HCT116 (cell line): Measurements from ENCODE around the gene ORMDL3. TPM values are rescaled to one million over a fixed set of nuclear protein-coding genes. Genes with fewer than 3 reads are reported as not detected.

Experiments
- ATAC-seq: fragments of 200-7000 bp; cut with Tn5 transposase; 2 replicates; pipeline ENCODE4 v1.9.1; 2020; ENCODE audit warnings: mild to moderate bottlenecking, moderate library complexity
- BruUV-seq: library from RNA; stranded (reverse); fragments of 400-500 nt; replicated peaks from 2 replicates; lab custom pipeline; 2021; lab: Mats Ljungman, UMichigan
- CTCF ChIA-PET: fragments of 300-600 bp; sonication (Branson Sonifier 250); formaldehyde crosslinking; loops from one replicate; lab custom pipeline; 2021; ENCODE audit warnings: antibody characterized with exemption; lab: Charles Lee
- POLR2A ChIA-PET: fragments of 300-600, 350-600 bp; sonication (Branson Sonifier 250); formaldehyde crosslinking; loops from one replicate; lab custom pipeline; 2021; ENCODE audit warnings: antibody characterized with exemption; lab: Charles Lee
- RAD21 ChIA-PET, 2 experiments: fragments of 300-600 bp; sonication (Branson Sonifier 250); formaldehyde crosslinking; loops; one replicate each; lab custom pipeline; 2023; ENCODE audit warnings: low total read pairs in 2 of 2; ENCODE audit not compliant: uncharacterized antibody in 2 of 2, unreplicated experiment in 2 of 2, low non-redundant PET in 1 of 2; lab: Charles Lee
- DNase-seq: peaks from one replicate; pipeline ENCODE4 v3.0.0-alpha.2; 2010; ENCODE audit warnings: low read depth, low spot score
- H2AFZ ChIP-seq: fragments of 200-600 bp; shearing (Covaris generic), sonication (generic); 2 replicates; pipeline ENCODE4 v1.6.1; 2017; ENCODE audit warnings: low read depth, mixed run types, mixed read lengths, antibody characterized with exemption, low read length; ENCODE audit not compliant: poor library complexity, severe bottlenecking
- H3K27ac ChIP-seq: 2 replicates; pipeline ENCODE4 v1.5.1; 2012; ENCODE audit warnings: low read depth, low read length
- H3K27me3 ChIP-seq: fragments of 200-600 bp; sonication (generic); 2 replicates; pipeline ENCODE4 v1.6.1; 2016; ENCODE audit warnings: mixed run types, low read length, mixed read lengths; ENCODE audit not compliant: insufficient read depth
- H3K36me3 ChIP-seq, 2 experiments: fragments of 200-500 bp in 1 of 2; fragments of 200-600 bp in 1 of 2; sonication (Bioruptor generic) in 1 of 2; sonication (generic) in 1 of 2; 2 replicates each; pipeline versions ENCODE4 v1.5.1 to v1.6.1; 2014 to 2016; ENCODE audit warnings: low read length in 2 of 2, inconsistent platforms in 1 of 2, mixed read lengths in 1 of 2, mixed run types in 1 of 2; ENCODE audit not compliant: insufficient read depth in 2 of 2, control insufficient read depth in 1 of 2
- H3K4me1 ChIP-seq, 2 experiments: fragments of 200-600 bp in 1 of 2; sonication (generic) in 1 of 2; 2 replicates each; pipeline versions ENCODE4 v1.5.1 to v1.6.1; 2012 to 2017; ENCODE audit warnings: low read length in 2 of 2, inconsistent platforms in 1 of 2, mild to moderate bottlenecking in 1 of 2, mixed read lengths in 1 of 2, mixed run types in 1 of 2, moderate library complexity in 1 of 2; ENCODE audit not compliant: insufficient read depth in 2 of 2, control insufficient read depth in 1 of 2
- H3K4me2 ChIP-seq: fragments of 200-600 bp; sonication (generic); 2 replicates; pipeline ENCODE4 v1.6.1; 2017; ENCODE audit warnings: mixed run types, low read length, mixed read lengths
- H3K4me3 ChIP-seq, 2 experiments: fragments of 200-600 bp in 1 of 2; sonication (generic) in 1 of 2; replicated peaks in 1 of 2; 2 replicates each; pipeline ENCODE4 v1.5.1; 2011 to 2016; ENCODE audit warnings: low read length in 2 of 2, control low read depth in 1 of 2, low read depth in 1 of 2, mild to moderate bottlenecking in 1 of 2, mixed read lengths in 1 of 2, mixed run types in 1 of 2
- H3K79me2 ChIP-seq: fragments of 200-600 bp; sonication (generic); 2 replicates; pipeline ENCODE4 v1.6.1; 2017; ENCODE audit warnings: mild to moderate bottlenecking, mixed run types, low read length, moderate library complexity, mixed read lengths; ENCODE audit not compliant: insufficient read depth
- H3K9ac ChIP-seq: fragments of 200-600 bp; sonication (generic); 2 replicates; pipeline ENCODE4 v1.6.1; 2016; ENCODE audit warnings: low read length, mixed read lengths
- H3K9me2 ChIP-seq: fragments of 200-600 bp; sonication (generic), shearing (Covaris generic); 2 replicates; pipeline ENCODE4 v1.6.1; 2017; ENCODE audit warnings: mixed run types, mild to moderate bottlenecking, moderate library complexity; ENCODE audit not compliant: insufficient read depth
- H3K9me3 ChIP-seq, 2 experiments: fragments of 200-500 bp in 1 of 2; fragments of 200-600 bp in 1 of 2; sonication (Bioruptor generic) in 1 of 2; sonication (generic) in 1 of 2; 2 replicates each; pipeline ENCODE4 v1.6.1; 2014 to 2017; ENCODE audit warnings: low read length in 2 of 2, mixed read lengths in 2 of 2, inconsistent platforms in 1 of 2, low read depth in 1 of 2, mild to moderate bottlenecking in 1 of 2, mixed run types in 1 of 2, moderate library complexity in 1 of 2; ENCODE audit not compliant: control insufficient read depth in 1 of 2, insufficient read depth in 1 of 2
- H4K20me1 ChIP-seq: fragments of 200-600 bp; sonication (generic), shearing (Covaris generic); 2 replicates; pipeline ENCODE4 v1.6.1; 2017; ENCODE audit warnings: mixed run types, mild to moderate bottlenecking, moderate library complexity; ENCODE audit not compliant: insufficient read depth
- CBX3 ChIP-seq: IDR thresholded peaks from 2 replicates; pipeline ENCODE4 v1.6.1; 2012; ENCODE audit warnings: low read depth
- CEBPB ChIP-seq: IDR thresholded peaks from 2 replicates; pipeline ENCODE4 v1.6.1; 2012; ENCODE audit warnings: low read depth
- CTCF ChIP-seq, 3 experiments: fragments of 200-600 bp in 1 of 3; sonication (generic) in 1 of 3; IDR thresholded peaks in 2 of 3; conservative IDR thresholded peaks in 1 of 3; 2 replicates each; pipeline ENCODE4 v1.5.1; 2012 to 2017; ENCODE audit warnings: low read depth in 2 of 3, low read length in 2 of 3, antibody characterized with exemption in 1 of 3, borderline replicate concordance in 1 of 3, control low read depth in 1 of 3, mild to moderate bottlenecking in 1 of 3, mixed read lengths in 1 of 3, mixed run types in 1 of 3, moderate library complexity in 1 of 3; ENCODE audit not compliant: insufficient read depth in 1 of 3
- EGR1 ChIP-seq: IDR thresholded peaks from 2 replicates; pipeline ENCODE4 v1.6.1; 2012; ENCODE audit warnings: low read depth
- EZH2phosphoT487 ChIP-seq: fragments of 200-600 bp; IDR thresholded peaks from 2 replicates; pipeline ENCODE4 v1.6.1; 2018; ENCODE audit warnings: antibody characterized with exemption, borderline replicate concordance
- JUND ChIP-seq: IDR thresholded peaks from 2 replicates; pipeline ENCODE4 v1.6.1; 2012
- POLR2A ChIP-seq: IDR thresholded peaks from 2 replicates; pipeline ENCODE4 v1.7.0; 2011; ENCODE audit warnings: borderline replicate concordance; ENCODE audit not compliant: insufficient read depth, insufficient read length; ENCODE audit errors: extremely low read depth
- POLR2AphosphoS5 ChIP-seq: IDR thresholded peaks from 2 replicates; pipeline ENCODE4 v1.6.1; 2011; ENCODE audit warnings: mild to moderate bottlenecking, low read depth, low read length, moderate library complexity
- REST ChIP-seq: IDR thresholded peaks from 2 replicates; pipeline ENCODE4 v1.6.1; 2012; ENCODE audit warnings: low read depth
- SIN3A ChIP-seq: IDR thresholded peaks from 2 replicates; pipeline ENCODE4 v1.6.1; 2012; ENCODE audit warnings: low read depth
- SP1 ChIP-seq: IDR thresholded peaks from 2 replicates; pipeline ENCODE4 v1.6.1; 2012; ENCODE audit warnings: low read depth
- SRF ChIP-seq: IDR thresholded peaks from 2 replicates; pipeline ENCODE4 v1.6.1; 2012; ENCODE audit warnings: low read depth
- TCF7L2 ChIP-seq: IDR thresholded peaks from 2 replicates; pipeline ENCODE4 v1.7.0; 2011; ENCODE audit warnings: borderline replicate concordance, inconsistent platforms; ENCODE audit not compliant: insufficient read depth, insufficient read length; ENCODE audit errors: extremely low read depth
- YY1 ChIP-seq: IDR thresholded peaks from 2 replicates; pipeline ENCODE4 v1.6.1; 2011; ENCODE audit warnings: low read length, low read depth, moderate library complexity, mild to moderate bottlenecking; ENCODE audit not compliant: insufficient replicate concordance; ENCODE audit errors: extremely low read depth
- ZFX ChIP-seq: fragments of 450-650 bp; IDR thresholded peaks from 2 replicates; pipeline ENCODE4 v1.6.1; 2017
- ZNF274 ChIP-seq: fragments of 200-500 bp; sonication (Bioruptor generic); IDR thresholded peaks from 2 replicates; pipeline ENCODE4 v1.6.1; 2014; ENCODE audit warnings: mild to moderate bottlenecking, low read depth, low read length, inconsistent platforms
- intact Hi-C: fragments of 100-400 bp; cut with micrococcal nuclease; formaldehyde crosslinking; loops from 2 replicates; pipeline ENCODE4 v1.10.0; 2022
- total RNA-seq: library from RNA; stranded (reverse); gene quantifications from one replicate; pipeline ENCODE4 v1.2.1, GENCODE V29; 2021; ENCODE audit not compliant: unreplicated experiment

Gene ORMDL3
- total RNA-seq, 1 experiment from 2014 or later: 46.9 TPM

GRCh38 chr17:39934324-39934723, 6.9 kb upstream of the ORMDL3 start:
- intact Hi-C loops: no loop called here
- Histone ChIP-seq H3K27me3 (no peaks in the 10 kb centered on the region), H3K36me3 (no peaks in the 10 kb centered on the region), H3K27ac (no peak overlapping the region), H3K4me2 (no peak overlapping the region), H3K79me2 (no peaks in the 10 kb centered on the region), H3K9me3 (no peaks in the 10 kb centered on the region), H3K9me2 (no peaks in the 10 kb centered on the region), H2AFZ (no peak overlapping the region), H3K9ac (no peak overlapping the region), H3K4me1 (peaks cover 19 to 26% of the 10 kb centered on the region in 2 experiments), H4K20me1 (no peaks in the 10 kb centered on the region), H3K4me3 (no peak overlapping the region)
- no TSS peak for BruUV-seq
- POLR2A ChIA-PET: no interaction called here
- TF ChIP-seq TCF7L2 (no peak), ZNF274 (no peak), CEBPB (no peak), ZFX (no peak), YY1 (no peak), POLR2AphosphoS5 (no peak), SIN3A (no peak), POLR2A (no peak), EGR1 (no peak), CTCF (IDR thresholded peaks at IDR 0.05 in 2 of 3, conservative IDR thresholded peaks at IDR 0.05 in 1 of 3; ENCODE audit: borderline replicate concordance in 1 of 3, insufficient read depth in 1 of 3, low read depth in 2 of 3, low read length in 2 of 3) (no peak), EZH2phosphoT487 (no peak), REST (no peak), SP1 (no peak), SRF (no peak), JUND (no peak), CBX3 (no peak)
- no peak for DNase-seq
- RAD21 ChIA-PET: no interaction called here
- CTCF ChIA-PET: no interaction called here
- no peak for ATAC-seq
